ENCODE data around the gene SCYL1. TPM values are rescaled to one million over a fixed set of nuclear protein-coding genes. Genes with fewer than 3 reads are reported as not detected.

The SCYL1 gene
- polyA plus RNA-seq, 4 donors = 46.7 to 76.9 (median 61.0) TPM

- no peak overlapping the region for H3K4me3 ChIP-seq (ENCODE audit: low read depth in 1 of 3, low read length in 3 of 3)
- FAIRE-seq (no peak), DNase-seq (no peak)
- H3K27me3 ChIP-seq (ENCODE audit: control insufficient read depth in 3 of 3, insufficient read depth in 3 of 3, low read length in 3 of 3) = peaks cover 0 to 23% (median 0%) of the 10 kb centered on the region in 3 donors
- H3K27ac ChIP-seq (ENCODE audit: low read depth in 1 of 3, low read length in 2 of 3) = no peak overlapping the region
- no peaks in the 10 kb centered on the region for H3K9me3 ChIP-seq (ENCODE audit: control insufficient read depth in 2 of 2, insufficient read depth in 1 of 2, low read depth in 1 of 2, low read length in 1 of 2)
- peaks cover 4 to 85% (median 9%) of the 10 kb centered on the region in 3 donors for H3K36me3 ChIP-seq (ENCODE audit: control insufficient read depth in 3 of 3, insufficient read depth in 2 of 3, low read depth in 1 of 3, low read length in 3 of 3)
- 90 to 97% (median 92%) methylated on average over 3 of the region's 3 CpGs for WGBS, 3 donors
- H3K4me1 ChIP-seq (ENCODE audit: control insufficient read depth in 3 of 3, insufficient read depth in 2 of 3, low read depth in 1 of 3, low read length in 2 of 3) = peaks cover 4 to 42% (median 13%) of the 10 kb centered on the region in 3 donors
Measured at GRCh38 chr11:65581928-65582327, 57.0 kb downstream of the SCYL1 start.

GRCh38 chr11:65583589-65583988 lies 58.7 kb downstream of the SCYL1 start:
- Histone ChIP-seq H3K36me3 (ENCODE audit: control insufficient read depth in 3 of 3, insufficient read depth in 2 of 3, low read depth in 1 of 3, low read length in 3 of 3) (peaks cover 4 to 92% (median 9%) of the 10 kb centered on the region in 3 donors), H3K4me3 (ENCODE audit: low read depth in 1 of 3, low read length in 3 of 3) (no peak overlapping the region), H3K4me1 (ENCODE audit: control insufficient read depth in 3 of 3, insufficient read depth in 2 of 3, low read depth in 1 of 3, low read length in 2 of 3) (peaks cover 0 to 37% (median 5%) of the 10 kb centered on the region in 3 donors), H3K27ac (ENCODE audit: low read depth in 1 of 3, low read length in 2 of 3) (no peak overlapping the region), H3K9me3 (ENCODE audit: control insufficient read depth in 2 of 2, insufficient read depth in 1 of 2, low read depth in 1 of 2, low read length in 1 of 2) (no peaks in the 10 kb centered on the region), H3K27me3 (ENCODE audit: control insufficient read depth in 3 of 3, insufficient read depth in 3 of 3, low read length in 3 of 3) (peaks cover 0 to 23% (median 0%) of the 10 kb centered on the region in 3 donors)
- 88 to 99% (median 88%) methylated on average over 10 of the region's 10 CpGs for WGBS, 3 donors
- no peak for DNase-seq
- no peak for FAIRE-seq

GRCh38 chr11:65584106-65584505 lies 59.2 kb downstream of the SCYL1 start:
- WGBS, 3 donors = 74 to 76% (median 74%) methylated on average over 8 of the region's 8 CpGs
- no peak for FAIRE-seq
- Histone ChIP-seq H3K4me3 (ENCODE audit: low read depth in 1 of 3, low read length in 3 of 3) (no peak overlapping the region), H3K9me3 (ENCODE audit: control insufficient read depth in 2 of 2, insufficient read depth in 1 of 2, low read depth in 1 of 2, low read length in 1 of 2) (no peaks in the 10 kb centered on the region), H3K4me1 (ENCODE audit: control insufficient read depth in 3 of 3, insufficient read depth in 2 of 3, low read depth in 1 of 3, low read length in 2 of 3) (peaks cover 0 to 36% (median 0%) of the 10 kb centered on the region in 3 donors), H3K36me3 (ENCODE audit: control insufficient read depth in 3 of 3, insufficient read depth in 2 of 3, low read depth in 1 of 3, low read length in 3 of 3) (peaks cover 4 to 91% (median 9%) of the 10 kb centered on the region in 3 donors), H3K27ac (ENCODE audit: low read depth in 1 of 3, low read length in 2 of 3) (no peak overlapping the region), H3K27me3 (ENCODE audit: control insufficient read depth in 3 of 3, insufficient read depth in 3 of 3, low read length in 3 of 3) (peaks cover 0 to 23% (median 0%) of the 10 kb centered on the region in 3 donors)
- DNase-seq = no peak

- no peaks in the 10 kb centered on the region for H3K9me3 ChIP-seq (ENCODE audit: control insufficient read depth in 2 of 2, insufficient read depth in 1 of 2, low read depth in 1 of 2, low read length in 1 of 2)
- no peak for FAIRE-seq
- no peak overlapping the region for H3K4me3 ChIP-seq (ENCODE audit: low read depth in 1 of 3, low read length in 3 of 3)
- peaks cover 0 to 23% (median 0%) of the 10 kb centered on the region in 3 donors for H3K27me3 ChIP-seq (ENCODE audit: control insufficient read depth in 3 of 3, insufficient read depth in 3 of 3, low read length in 3 of 3)
- peaks cover 0 to 91% (median 11%) of the 10 kb centered on the region in 3 donors for H3K36me3 ChIP-seq (ENCODE audit: control insufficient read depth in 3 of 3, insufficient read depth in 2 of 3, low read depth in 1 of 3, low read length in 3 of 3)
- peaks cover 0 to 38% (median 0%) of the 10 kb centered on the region in 3 donors for H3K4me1 ChIP-seq (ENCODE audit: control insufficient read depth in 3 of 3, insufficient read depth in 2 of 3, low read depth in 1 of 3, low read length in 2 of 3)
- DNase-seq = peak in 1 of 2 donors; percentile 54
- H3K27ac ChIP-seq (ENCODE audit: low read depth in 1 of 3, low read length in 2 of 3) = no peak overlapping the region
- 38 to 59% (median 38%) methylated on average over 38 to 46 of the region's 46 CpGs for WGBS, 3 donors
Measured at GRCh38 chr11:65584723-65585171, 59.9 kb downstream of the SCYL1 start.

GRCh38 chr11:65585396-65586246 lies 60.7 kb downstream of the SCYL1 start:
- peaks cover 0 to 91% (median 13%) of the 10 kb centered on the region in 3 donors for H3K36me3 ChIP-seq (ENCODE audit: control insufficient read depth in 3 of 3, insufficient read depth in 2 of 3, low read depth in 1 of 3, low read length in 3 of 3)
- H3K9me3 ChIP-seq (ENCODE audit: control insufficient read depth in 2 of 2, insufficient read depth in 1 of 2, low read depth in 1 of 2, low read length in 1 of 2) = no peaks in the 10 kb centered on the region
- DNase-seq = no peak
- H3K4me3 ChIP-seq (ENCODE audit: low read depth in 1 of 3, low read length in 3 of 3) = no peak overlapping the region
- peak overlapping the region in 1 of 3 donors; percentile 28 for H3K27ac ChIP-seq (ENCODE audit: low read depth in 1 of 3, low read length in 2 of 3)
- peaks cover 0 to 23% (median 0%) of the 10 kb centered on the region in 3 donors for H3K27me3 ChIP-seq (ENCODE audit: control insufficient read depth in 3 of 3, insufficient read depth in 3 of 3, low read length in 3 of 3)
- 74 to 79% (median 77%) methylated on average over 50 to 51 of the region's 51 CpGs for WGBS, 3 donors
- FAIRE-seq = no peak
- H3K4me1 ChIP-seq (ENCODE audit: control insufficient read depth in 3 of 3, insufficient read depth in 2 of 3, low read depth in 1 of 3, low read length in 2 of 3) = peaks cover 0 to 34% (median 0%) of the 10 kb centered on the region in 3 donors

GRCh38 chr11:65586247-65586630 lies 61.4 kb downstream of the SCYL1 start:
- Histone ChIP-seq H3K4me3 (ENCODE audit: low read depth in 1 of 3, low read length in 3 of 3) (no peak overlapping the region), H3K27me3 (ENCODE audit: control insufficient read depth in 3 of 3, insufficient read depth in 3 of 3, low read length in 3 of 3) (peaks cover 0 to 23% (median 0%) of the 10 kb centered on the region in 3 donors), H3K4me1 (ENCODE audit: control insufficient read depth in 3 of 3, insufficient read depth in 2 of 3, low read depth in 1 of 3, low read length in 2 of 3) (peaks cover 0 to 34% (median 0%) of the 10 kb centered on the region in 3 donors), H3K27ac (ENCODE audit: low read depth in 1 of 3, low read length in 2 of 3) (peak overlapping the region in 1 of 3 donors; percentile 28), H3K36me3 (ENCODE audit: control insufficient read depth in 3 of 3, insufficient read depth in 2 of 3, low read depth in 1 of 3, low read length in 3 of 3) (peaks cover 0 to 90% (median 12%) of the 10 kb centered on the region in 3 donors), H3K9me3 (ENCODE audit: control insufficient read depth in 2 of 2, insufficient read depth in 1 of 2, low read depth in 1 of 2, low read length in 1 of 2) (no peaks in the 10 kb centered on the region)
- no peak for DNase-seq
- WGBS, 3 donors = 85 to 92% (median 90%) methylated on average over 4 of the region's 4 CpGs
- FAIRE-seq = no peak

GRCh38 chr11:65586676-65587075 lies 61.8 kb downstream of the SCYL1 start:
- Histone ChIP-seq H3K4me3 (ENCODE audit: low read depth in 1 of 3, low read length in 3 of 3) (no peak overlapping the region), H3K4me1 (ENCODE audit: control insufficient read depth in 3 of 3, insufficient read depth in 2 of 3, low read depth in 1 of 3, low read length in 2 of 3) (peaks cover 0 to 35% (median 0%) of the 10 kb centered on the region in 3 donors), H3K9me3 (ENCODE audit: control insufficient read depth in 2 of 2, insufficient read depth in 1 of 2, low read depth in 1 of 2, low read length in 1 of 2) (no peaks in the 10 kb centered on the region), H3K27ac (ENCODE audit: low read depth in 1 of 3, low read length in 2 of 3) (peak overlapping the region in 1 of 3 donors; percentile 2), H3K27me3 (ENCODE audit: control insufficient read depth in 3 of 3, insufficient read depth in 3 of 3, low read length in 3 of 3) (peaks cover 0 to 23% (median 0%) of the 10 kb centered on the region in 3 donors), H3K36me3 (ENCODE audit: control insufficient read depth in 3 of 3, insufficient read depth in 2 of 3, low read depth in 1 of 3, low read length in 3 of 3) (peaks cover 0 to 88% (median 8%) of the 10 kb centered on the region in 3 donors)
- no peak for FAIRE-seq
- no peak for DNase-seq
- 77 to 96% (median 92%) methylated on average over 2 of the region's 2 CpGs for WGBS, 3 donors
